Right lobe of liver (tissue), 6 donors: ENCODE measurements around the gene ARHGAP23. TPM values are rescaled to one million over a fixed set of nuclear protein-coding genes. Genes with fewer than 3 reads are reported as not detected.

Experiments
- ATAC-seq, 4 donors: fragments of 200-7000 bp; cut with Tn5 transposase; one replicate each; pipeline ENCODE4 v1.9.1; 2020; ENCODE audit warnings: mild to moderate bottlenecking in 4 of 4, moderate library complexity in 4 of 4
- DNase-seq, 3 donors: peaks; one replicate each; pipeline ENCODE4 v3.0.0-alpha.2; 2020
- H3K27ac ChIP-seq, 3 donors: fragments of 200-600 bp; one replicate each; pipeline ENCODE4 v1.8.0; 2022
- H3K27me3 ChIP-seq, 2 donors: fragments of 200-600 bp; one replicate each; pipeline ENCODE4 v1.8.0; 2022
- H3K36me3 ChIP-seq, 4 donors: fragments of 200-600 bp; sonication (generic) in 1 of 4; one replicate each; pipeline versions ENCODE4 v1.5.1 to v1.8.0; 2017 to 2022; ENCODE audit warnings: control low read depth in 1 of 4
- H3K4me1 ChIP-seq, 4 donors: fragments of 200-600 bp; sonication (generic) in 1 of 4; one replicate each; pipeline versions ENCODE4 v1.5.1 to v1.8.0; 2017 to 2022; ENCODE audit warnings: control low read depth in 1 of 4
- H3K4me3 ChIP-seq, 3 donors: fragments of 200-600 bp; one replicate each; pipeline ENCODE4 v1.8.0; 2022
- H3K9me3 ChIP-seq, 4 donors: fragments of 200-600 bp; sonication (generic) in 1 of 4; one replicate each; pipeline versions ENCODE4 v1.5.1 to v1.8.0; 2017 to 2022; ENCODE audit warnings: control low read depth in 1 of 4
- POLR2A ChIP-seq: fragments of 450-650 bp; IDR thresholded peaks from one replicate; pipeline ENCODE4 v1.6.1; 2017; ENCODE audit warnings: antibody characterized with exemption, mild to moderate bottlenecking
- WGBS: methylation state at CpG from one replicate; pipeline ENCODE4 v1.1.6; 2018; ENCODE audit warnings: low coverage, low lambda C conversion rate; ENCODE audit not compliant: insufficient coverage; ENCODE audit errors: missing lambda C conversion rate; 5-methylcytosine and 5-hydroxymethylcytosine counted together
- intact Hi-C, 2 donors: fragments of 100-400 bp; cut with DNase I; formaldehyde crosslinking; loops; one replicate each; pipeline versions ENCODE4 v1.11.2 to v1.14.1; 2022
- total RNA-seq, 6 experiments: library from RNA; depleted of rRNA in 2 of 6; stranded (reverse); fragments of >200 nt in 2 of 6; fragmentation: NEBNext Ultra II Directional in 3 of 6; extraction: Animal tissue kit (Norgen Biotek cat#: 25700) in 3 of 6; gene quantifications; one replicate each; pipeline versions ENCODE4 v1.1.0 to v1.2.4, GENCODE V29; 2016 to 2023
- TF ChIP-seq, protein P1 (sequence below), 4 donors: fragments of 200-600 bp in 3 of 4; fragments of 450-650 bp in 1 of 4; IDR thresholded peaks; one replicate each; pipeline versions ENCODE4 v1.5.1 to v1.8.0; 2016 to 2022; ENCODE audit warnings: antibody characterized with exemption in 4 of 4, mild to moderate bottlenecking in 2 of 4
- donor health status: DM: no; HTN: yes; CAD: no.
- donor health status: DM: no; HTN: no; CAD: no.
- donor health status: DM: no; HTN: no; CAD: no.
- donor health status: DM: no; HTN: yes; CAD: no.
- donor health status: DM: no; HTN: yes; CAD: no.

Gene ARHGAP23
- total RNA-seq, 6 experiments from 2014 or later: 1.4 to 9.5 (median 3.8) TPM

DNA sequence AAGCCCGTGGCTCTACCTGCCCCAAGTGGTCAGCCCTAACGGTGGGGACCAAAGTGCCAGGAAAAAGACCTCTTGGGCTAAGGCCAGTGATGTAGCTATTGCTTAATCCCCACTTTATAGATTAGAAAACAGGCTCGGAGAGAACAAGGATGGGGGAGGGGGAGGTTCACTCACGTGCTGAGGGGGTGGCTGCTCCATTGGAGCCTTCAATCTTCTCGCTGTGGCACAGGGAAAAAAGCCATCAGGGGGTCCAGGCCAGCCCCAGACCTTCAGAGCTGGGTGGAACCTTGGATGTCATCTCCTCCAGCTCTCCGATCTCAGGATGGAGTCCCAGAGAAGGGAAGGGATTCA, 131.6 kb downstream of the ARHGAP23 start:
- Histone ChIP-seq H3K27ac (peak overlapping the region in 2 of 3 donors; percentile 40 to 50), H3K4me1 (peaks cover 0 to 31% (median 13%) of the 10 kb centered on the region in 4 donors), H3K36me3 (no peaks in the 10 kb centered on the region), H3K4me3 (peak overlapping the region in 1 of 3 donors; percentile 43), H3K27me3 (no peaks in the 10 kb centered on the region), H3K9me3 (no peaks in the 10 kb centered on the region)
- intact Hi-C loops: no loop called here
- ATAC-seq: peak in 1 of 4 donors; percentile 0
- TF ChIP-seq, protein P1, sequence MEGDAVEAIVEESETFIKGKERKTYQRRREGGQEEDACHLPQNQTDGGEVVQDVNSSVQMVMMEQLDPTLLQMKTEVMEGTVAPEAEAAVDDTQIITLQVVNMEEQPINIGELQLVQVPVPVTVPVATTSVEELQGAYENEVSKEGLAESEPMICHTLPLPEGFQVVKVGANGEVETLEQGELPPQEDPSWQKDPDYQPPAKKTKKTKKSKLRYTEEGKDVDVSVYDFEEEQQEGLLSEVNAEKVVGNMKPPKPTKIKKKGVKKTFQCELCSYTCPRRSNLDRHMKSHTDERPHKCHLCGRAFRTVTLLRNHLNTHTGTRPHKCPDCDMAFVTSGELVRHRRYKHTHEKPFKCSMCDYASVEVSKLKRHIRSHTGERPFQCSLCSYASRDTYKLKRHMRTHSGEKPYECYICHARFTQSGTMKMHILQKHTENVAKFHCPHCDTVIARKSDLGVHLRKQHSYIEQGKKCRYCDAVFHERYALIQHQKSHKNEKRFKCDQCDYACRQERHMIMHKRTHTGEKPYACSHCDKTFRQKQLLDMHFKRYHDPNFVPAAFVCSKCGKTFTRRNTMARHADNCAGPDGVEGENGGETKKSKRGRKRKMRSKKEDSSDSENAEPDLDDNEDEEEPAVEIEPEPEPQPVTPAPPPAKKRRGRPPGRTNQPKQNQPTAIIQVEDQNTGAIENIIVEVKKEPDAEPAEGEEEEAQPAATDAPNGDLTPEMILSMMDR (IDR thresholded peaks at IDR 0.05): no peak
- TF ChIP-seq POLR2A: no peak
- DNase-seq: peak in 1 of 3 donors; percentile 71
- 0% methylated on average over 4 of the region's 6 CpGs for WGBS

DNA sequence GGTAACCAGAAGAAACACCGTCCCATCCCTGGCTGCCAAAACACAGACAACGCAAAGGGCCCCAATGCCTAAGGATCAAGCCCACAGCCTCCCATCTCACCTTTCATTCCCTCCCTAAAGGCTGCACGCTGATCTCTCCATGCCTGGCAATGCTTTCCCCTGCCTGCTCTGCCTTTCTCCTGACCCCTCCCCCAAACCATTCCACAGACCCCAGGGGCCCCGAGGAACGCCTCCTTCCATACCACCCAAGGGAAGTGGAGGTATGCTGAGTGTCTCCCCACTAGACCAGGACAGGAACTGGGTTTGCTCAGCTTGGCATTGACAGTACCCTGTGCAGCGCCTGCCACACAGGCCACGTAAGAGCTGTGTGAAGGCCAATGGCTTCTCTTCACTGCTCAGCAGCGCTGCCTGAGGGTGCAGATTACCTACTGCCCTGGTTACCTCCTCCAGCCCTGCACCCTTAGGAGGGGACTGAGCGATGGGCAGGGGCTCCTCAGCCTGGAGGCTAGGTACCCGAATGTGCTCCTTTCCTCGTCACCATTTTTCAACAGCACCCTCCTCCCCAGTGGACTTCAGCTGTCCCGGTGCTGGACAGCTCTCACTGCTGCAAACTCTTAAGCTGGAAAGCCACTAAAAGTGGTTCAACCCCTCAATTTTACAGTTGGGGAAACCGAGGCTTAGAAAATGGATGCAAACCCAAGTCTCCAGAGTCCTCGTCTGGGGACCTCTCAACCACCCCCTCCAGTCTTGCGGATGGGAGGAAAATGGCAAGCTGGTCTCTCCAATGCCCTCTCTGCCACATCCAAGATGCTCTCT, 132.4 kb downstream of the ARHGAP23 start:
- Histone ChIP-seq H3K4me1 (peaks cover 0 to 31% (median 13%) of the 10 kb centered on the region in 4 donors), H3K27ac (no peak overlapping the region), H3K27me3 (no peaks in the 10 kb centered on the region), H3K9me3 (no peaks in the 10 kb centered on the region), H3K4me3 (no peak overlapping the region), H3K36me3 (no peaks in the 10 kb centered on the region)
- ATAC-seq (no peak), DNase-seq (no peak)
- WGBS: 45% methylated on average over 8 of the region's 15 CpGs
- TF ChIP-seq POLR2A: no peak
- TF ChIP-seq, protein P1 (IDR thresholded peaks at IDR 0.05): no peak
- intact Hi-C loops: no loop called here

DNA sequence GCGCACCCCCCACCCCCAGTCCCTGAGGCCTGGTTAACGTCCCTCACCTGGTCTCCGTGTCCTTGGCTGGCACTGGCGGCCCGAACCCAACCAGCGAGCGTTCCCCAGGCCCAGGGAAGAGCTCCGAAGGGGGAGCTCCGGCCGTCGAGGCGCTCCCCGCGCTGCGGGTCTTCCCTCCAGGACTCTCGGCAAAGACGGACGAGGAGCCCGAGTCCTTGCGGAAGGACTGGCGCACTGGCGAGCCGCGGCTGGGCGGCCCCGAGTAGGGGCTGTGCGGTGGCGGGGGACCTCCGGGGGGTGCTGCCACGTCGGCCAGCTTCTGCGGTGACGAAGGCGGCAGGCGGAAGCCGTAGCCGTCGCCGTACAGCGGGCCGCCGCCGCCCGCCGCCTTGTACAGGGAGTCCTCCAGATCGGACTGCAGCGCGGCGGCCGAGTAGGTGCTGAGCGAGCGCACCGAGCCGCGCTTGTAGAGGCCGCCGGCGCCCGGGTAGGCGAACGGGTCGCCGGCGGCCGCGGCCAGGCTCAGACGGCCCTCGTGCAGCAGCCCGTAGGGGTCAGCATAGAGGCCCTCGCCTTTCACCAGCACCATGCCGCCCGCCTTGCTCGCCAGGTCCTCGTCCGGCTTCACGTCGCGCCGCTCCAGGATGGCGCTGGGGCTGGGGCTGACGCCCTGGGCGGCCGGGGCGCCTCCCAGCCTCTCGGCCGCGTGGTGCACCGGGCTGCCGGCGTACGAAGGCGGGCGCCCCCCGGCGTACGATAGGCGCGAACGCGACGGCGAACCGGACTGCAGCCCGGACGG, 133.4 kb downstream of the ARHGAP23 start:
- Histone ChIP-seq H3K27me3 (no peaks in the 10 kb centered on the region), H3K4me3 (no peak overlapping the region), H3K27ac (no peak overlapping the region), H3K9me3 (no peaks in the 10 kb centered on the region), H3K4me1 (peaks cover 0 to 31% (median 13%) of the 10 kb centered on the region in 4 donors), H3K36me3 (no peaks in the 10 kb centered on the region)
- no peak for DNase-seq
- no peak for ATAC-seq
- intact Hi-C loops: no loop called here
- 40% methylated on average over 8 of the region's 105 CpGs for WGBS
- TF ChIP-seq, protein P1 (IDR thresholded peaks at IDR 0.05): no peak
- TF ChIP-seq POLR2A: no peak

Other genes starting within 250 kb of the ARHGAP23 start
- gene TBC1D3, start 235.9 kb upstream of the ARHGAP23 start, total RNA-seq: not detected
- 10 to 100 TPM; 18.1 to 25.8 (median 20.1) TPM for gene MRPL45, start 131.3 kb upstream of the ARHGAP23 start, total RNA-seq
- gene GPR179, start 84.5 kb upstream of the ARHGAP23 start, total RNA-seq: under 1 TPM in 2 of 6 experiments, not detected in 4; 0.07 to 0.22 TPM
- gene SOCS7, start 76.6 kb upstream of the ARHGAP23 start, total RNA-seq: 1 to 10 TPM; 2.2 to 6.0 (median 4.3) TPM
- gene SRCIN1, start 177.5 kb downstream of the ARHGAP23 start, total RNA-seq: 10 to 100 TPM in 4 of 6 experiments, 1 to 10 TPM in 2; 5.6 to 17.6 (median 11.5) TPM
- 1 to 10 TPM; 1.1 to 6.0 (median 3.0) TPM for gene EPOP, start 246.5 kb downstream of the ARHGAP23 start, total RNA-seq